ENCODE data around the gene FAM200C. TPM values are rescaled to one million over a fixed set of nuclear protein-coding genes. Genes with fewer than 3 reads are reported as not detected.

FAM200C gene
- total and polyA plus RNA-seq, 7 donors: 0.92 to 12.3 (median 4.3) TPM

DNA sequence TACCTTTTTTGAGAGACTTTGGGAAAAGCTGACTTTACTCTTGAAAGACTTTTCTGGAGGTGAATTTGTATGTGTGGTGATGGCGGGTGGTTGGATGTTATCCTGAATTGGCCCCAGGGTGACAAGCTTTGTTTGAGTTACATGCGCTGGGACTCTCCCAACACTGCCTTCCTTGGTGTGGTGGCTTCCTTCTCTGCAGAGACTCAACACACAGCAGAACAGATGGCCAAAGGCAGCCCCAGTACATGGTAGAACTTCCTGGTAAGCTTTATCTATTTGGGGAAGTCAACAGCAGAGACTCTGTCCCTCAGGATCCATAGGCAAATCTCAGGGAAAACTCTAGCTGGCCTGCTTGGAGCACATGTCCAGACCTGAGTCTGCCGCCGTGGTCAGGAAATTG is 47.5 kb downstream of the FAM200C start:
- WGBS, 2 donors: 95% methylated on average over 4 of the region's 4 CpGs
- H3K9me3 ChIP-seq: no peaks in the 10 kb centered on the region
- TF ChIP-seq POLR2AphosphoS5 (IDR thresholded peaks at IDR 0.05): no peak
- TF ChIP-seq, protein P1, sequence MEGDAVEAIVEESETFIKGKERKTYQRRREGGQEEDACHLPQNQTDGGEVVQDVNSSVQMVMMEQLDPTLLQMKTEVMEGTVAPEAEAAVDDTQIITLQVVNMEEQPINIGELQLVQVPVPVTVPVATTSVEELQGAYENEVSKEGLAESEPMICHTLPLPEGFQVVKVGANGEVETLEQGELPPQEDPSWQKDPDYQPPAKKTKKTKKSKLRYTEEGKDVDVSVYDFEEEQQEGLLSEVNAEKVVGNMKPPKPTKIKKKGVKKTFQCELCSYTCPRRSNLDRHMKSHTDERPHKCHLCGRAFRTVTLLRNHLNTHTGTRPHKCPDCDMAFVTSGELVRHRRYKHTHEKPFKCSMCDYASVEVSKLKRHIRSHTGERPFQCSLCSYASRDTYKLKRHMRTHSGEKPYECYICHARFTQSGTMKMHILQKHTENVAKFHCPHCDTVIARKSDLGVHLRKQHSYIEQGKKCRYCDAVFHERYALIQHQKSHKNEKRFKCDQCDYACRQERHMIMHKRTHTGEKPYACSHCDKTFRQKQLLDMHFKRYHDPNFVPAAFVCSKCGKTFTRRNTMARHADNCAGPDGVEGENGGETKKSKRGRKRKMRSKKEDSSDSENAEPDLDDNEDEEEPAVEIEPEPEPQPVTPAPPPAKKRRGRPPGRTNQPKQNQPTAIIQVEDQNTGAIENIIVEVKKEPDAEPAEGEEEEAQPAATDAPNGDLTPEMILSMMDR (IDR thresholded peaks at IDR 0.05): no peak
- TF ChIP-seq POLR2A (IDR thresholded peaks at IDR 0.05): no peak
- no peak for TF ChIP-seq EP300 (IDR thresholded peaks at IDR 0.05)
- intact Hi-C loops (cut with DNase I): no loop called here
- H3K27ac ChIP-seq: no peak overlapping the region
- H3K4me3 ChIP-seq: no peak overlapping the region
- no peaks in the 10 kb centered on the region for H3K27me3 ChIP-seq
- peaks cover 0 to 9% (median 2%) of the 10 kb centered on the region in 4 donors for H3K4me1 ChIP-seq
- DNase-seq: peak; percentile 44
- peaks cover 0 to 6% (median 0%) of the 10 kb centered on the region in 4 donors for H3K36me3 ChIP-seq

DNA sequence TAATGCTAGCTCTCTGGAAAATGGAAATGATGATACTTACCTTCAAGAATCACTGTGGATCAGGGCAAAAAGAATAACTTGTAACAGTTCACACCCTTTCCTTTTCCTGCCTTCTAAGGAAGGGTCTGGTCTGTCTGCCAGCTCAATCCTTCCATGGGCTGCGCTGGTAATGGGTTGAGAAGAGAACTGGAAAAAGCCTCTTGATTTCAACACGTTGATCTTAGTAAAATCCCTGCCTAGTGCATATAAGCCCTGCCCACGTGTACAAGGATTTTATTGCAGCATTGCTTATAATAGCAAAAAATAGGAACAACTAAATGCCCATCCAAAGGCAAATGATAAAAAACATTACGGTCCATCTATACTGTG is 49.9 kb downstream of the FAM200C start:
- H3K36me3 ChIP-seq: peaks cover 0 to 6% (median 0%) of the 10 kb centered on the region in 4 donors
- TF ChIP-seq, protein P1 (IDR thresholded peaks at IDR 0.05): no peak
- no peak for TF ChIP-seq POLR2AphosphoS5 (IDR thresholded peaks at IDR 0.05)
- TF ChIP-seq POLR2A (IDR thresholded peaks at IDR 0.05): no peak
- no peak for TF ChIP-seq EP300 (IDR thresholded peaks at IDR 0.05)
- no peak overlapping the region for H3K27ac ChIP-seq
- no peak for DNase-seq
- intact Hi-C loops (cut with DNase I): no loop called here
- peaks cover 0 to 4% (median 3%) of the 10 kb centered on the region in 4 donors for H3K4me1 ChIP-seq
- WGBS, 2 donors: 65 to 73% methylated on average over 4 of the region's 4 CpGs
- no peaks in the 10 kb centered on the region for H3K27me3 ChIP-seq
- H3K4me3 ChIP-seq: no peak overlapping the region
- no peaks in the 10 kb centered on the region for H3K9me3 ChIP-seq

GRCh38 chr5:160349249-160349934 is 50.5 kb downstream of the FAM200C start:
- no peak for TF ChIP-seq POLR2A (IDR thresholded peaks at IDR 0.05)
- TF ChIP-seq, protein P1 (IDR thresholded peaks at IDR 0.05): no peak
- no peak for TF ChIP-seq POLR2AphosphoS5 (IDR thresholded peaks at IDR 0.05)
- no peak for TF ChIP-seq EP300 (IDR thresholded peaks at IDR 0.05)
- no peak for DNase-seq
- H3K4me1 ChIP-seq: peaks cover 0 to 5% (median 4%) of the 10 kb centered on the region in 4 donors
- H3K4me3 ChIP-seq: no peak overlapping the region
- H3K9me3 ChIP-seq: no peaks in the 10 kb centered on the region
- intact Hi-C loops (cut with DNase I): no loop called here
- peaks cover 0 to 6% (median 0%) of the 10 kb centered on the region in 4 donors for H3K36me3 ChIP-seq
- no peaks in the 10 kb centered on the region for H3K27me3 ChIP-seq
- H3K27ac ChIP-seq: no peak overlapping the region
- WGBS, 2 donors: 92 to 95% methylated on average over 27 of the region's 27 CpGs

GRCh38 chr5:160348080-160348479 is 51.8 kb downstream of the FAM200C start:
- WGBS, 2 donors: 86 to 89% methylated on average over 11 of the region's 11 CpGs
- H3K36me3 ChIP-seq: peaks cover 0 to 6% (median 0%) of the 10 kb centered on the region in 4 donors
- H3K4me1 ChIP-seq: peaks cover 0 to 5% (median 4%) of the 10 kb centered on the region in 4 donors
- no peak overlapping the region for H3K27ac ChIP-seq
- no peak overlapping the region for H3K4me3 ChIP-seq
- intact Hi-C loops (cut with DNase I): no loop called here
- H3K9me3 ChIP-seq: no peaks in the 10 kb centered on the region
- peak; percentile 28 for DNase-seq
- TF ChIP-seq, protein P1 (IDR thresholded peaks at IDR 0.05): no peak
- TF ChIP-seq EP300 (IDR thresholded peaks at IDR 0.05) (no peak), POLR2A (IDR thresholded peaks at IDR 0.05) (no peak), POLR2AphosphoS5 (IDR thresholded peaks at IDR 0.05) (no peak)
- no peaks in the 10 kb centered on the region for H3K27me3 ChIP-seq

Measured in sigmoid colon (tissue), 7 donors.